Measurements from ENCODE around the gene KCTD8. TPM values are rescaled to one million over a fixed set of nuclear protein-coding genes. Genes with fewer than 3 reads are reported as not detected.

The KCTD8 gene
- total RNA-seq, 4 donors from 2014 or later, result 0.51 to 3.9 (median 2.5) TPM

GRCh38 chr4:44287505-44287904 is 161.1 kb downstream of the KCTD8 start:
- H3K4me1 ChIP-seq, result no peaks in the 10 kb centered on the region
- no peak overlapping the region for H3K27ac ChIP-seq
- H3K36me3 ChIP-seq, result no peaks in the 10 kb centered on the region
- TF ChIP-seq CTCF (IDR thresholded peaks at IDR 0.05) (no peak), POLR2A (IDR thresholded peaks at IDR 0.05) (no peak)
- DNase-seq, result no peak
- no peak overlapping the region for H3K4me3 ChIP-seq
- H3K27me3 ChIP-seq, result no peaks in the 10 kb centered on the region
- intact Hi-C loops (cut with DNase I; ENCODE audit: low total_unique reads), result no loop called here
- no peaks in the 10 kb centered on the region for H3K9me3 ChIP-seq

- H3K27ac ChIP-seq, result no peak overlapping the region
- no peak overlapping the region for H3K4me3 ChIP-seq
- DNase-seq, result no peak
- no peaks in the 10 kb centered on the region for H3K36me3 ChIP-seq
- TF ChIP-seq CTCF (IDR thresholded peaks at IDR 0.05), result no peak
- no peak for TF ChIP-seq POLR2A (IDR thresholded peaks at IDR 0.05)
- H3K27me3 ChIP-seq, result no peaks in the 10 kb centered on the region
- intact Hi-C loops (cut with DNase I; ENCODE audit: low total_unique reads), result no loop called here
- no peaks in the 10 kb centered on the region for H3K9me3 ChIP-seq
- H3K4me1 ChIP-seq, result no peaks in the 10 kb centered on the region
Measured at GRCh38 chr4:44279469-44279868, 169.1 kb downstream of the KCTD8 start.

- H3K4me3 ChIP-seq, result no peak overlapping the region
- H3K36me3 ChIP-seq, result no peaks in the 10 kb centered on the region
- TF ChIP-seq CTCF (IDR thresholded peaks at IDR 0.05) (no peak), POLR2A (IDR thresholded peaks at IDR 0.05) (no peak)
- no peaks in the 10 kb centered on the region for H3K27me3 ChIP-seq
- H3K27ac ChIP-seq, result no peak overlapping the region
- H3K4me1 ChIP-seq, result no peaks in the 10 kb centered on the region
- H3K9me3 ChIP-seq, result no peaks in the 10 kb centered on the region
- intact Hi-C loops (cut with DNase I; ENCODE audit: low total_unique reads), result no loop called here
- DNase-seq, result no peak
Measured at GRCh38 chr4:44279066-44279465, 169.5 kb downstream of the KCTD8 start.

GRCh38 chr4:44257461-44257860 is 191.1 kb downstream of the KCTD8 start:
- no peak overlapping the region for H3K27ac ChIP-seq
- TF ChIP-seq POLR2A (IDR thresholded peaks at IDR 0.05), result no peak
- no peak for TF ChIP-seq CTCF (IDR thresholded peaks at IDR 0.05)

GRCh38 chr4:44256414-44256813 is 192.2 kb downstream of the KCTD8 start:
- H3K4me1 ChIP-seq, result no peaks in the 10 kb centered on the region
- H3K36me3 ChIP-seq, result no peaks in the 10 kb centered on the region
- intact Hi-C loops (cut with DNase I; ENCODE audit: low total_unique reads), result no loop called here
- H3K27me3 ChIP-seq, result no peaks in the 10 kb centered on the region
- H3K4me3 ChIP-seq, result no peak overlapping the region
- TF ChIP-seq POLR2A (IDR thresholded peaks at IDR 0.05) (no peak), CTCF (IDR thresholded peaks at IDR 0.05) (no peak)
- no peaks in the 10 kb centered on the region for H3K9me3 ChIP-seq
- H3K27ac ChIP-seq, result no peak overlapping the region
- DNase-seq, result no peak

More at GRCh38 chr4:44257461-44257860, 191.1 kb downstream of the KCTD8 start:
- intact Hi-C loops (cut with DNase I; ENCODE audit: low total_unique reads), result no loop called here
- Histone ChIP-seq H3K36me3 (no peaks in the 10 kb centered on the region), H3K9me3 (no peaks in the 10 kb centered on the region), H3K4me3 (no peak overlapping the region), H3K4me1 (no peaks in the 10 kb centered on the region), H3K27me3 (no peaks in the 10 kb centered on the region)
- no peak for DNase-seq
